ENCODE data around the gene EIF2S2. TPM values are rescaled to one million over a fixed set of nuclear protein-coding genes. Genes with fewer than 3 reads are reported as not detected.

EIF2S2 gene
- total RNA-seq, 4 donors from 2014 or later = 32.8 to 43.1 (median 41.0) TPM

- Histone ChIP-seq H3K4me3 (no peak overlapping the region), H3K36me3 (peaks cover 0 to 11% (median 0%) of the 10 kb centered on the region in 3 donors), H3K9me3 (no peaks in the 10 kb centered on the region), H3K27me3 (no peaks in the 10 kb centered on the region), H3K27ac (no peak overlapping the region), H3K4me1 (peaks cover 0 to 42% (median 17%) of the 10 kb centered on the region in 4 donors)
- DNase-seq (ENCODE audit: low spot score in 2 of 2) = no peak
- TF ChIP-seq CTCF (IDR thresholded peaks at IDR 0.05) (no peak), EP300 (IDR thresholded peaks at IDR 0.05) (no peak), POLR2A (IDR thresholded peaks at IDR 0.05) (no peak)
- WGBS, 2 donors = 81% methylated on average over 1 of the region's 1 CpG
Measured at GRCh38 chr20:34068001-34068400, 44.0 kb downstream of the EIF2S2 start.

- Histone ChIP-seq H3K9me3 (no peaks in the 10 kb centered on the region), H3K36me3 (no peaks in the 10 kb centered on the region), H3K27ac (peak overlapping the region in 1 of 4 donors; percentile 25), H3K4me3 (no peak overlapping the region), H3K27me3 (no peaks in the 10 kb centered on the region), H3K4me1 (peaks cover 0 to 42% (median 17%) of the 10 kb centered on the region in 4 donors)
- WGBS, 2 donors = 55 to 57% methylated on average over 3 of the region's 3 CpGs
- no peak for TF ChIP-seq CTCF (IDR thresholded peaks at IDR 0.05)
- TF ChIP-seq EP300 (IDR thresholded peaks at IDR 0.05) = no peak
- TF ChIP-seq POLR2A (IDR thresholded peaks at IDR 0.05) = no peak
- DNase-seq (ENCODE audit: low spot score in 2 of 2) = no peak
Measured at GRCh38 chr20:34066476-34067090, 45.5 kb downstream of the EIF2S2 start.

GRCh38 chr20:34065260-34065659 is 46.8 kb downstream of the EIF2S2 start:
- H3K4me1 ChIP-seq = peaks cover 0 to 52% (median 17%) of the 10 kb centered on the region in 4 donors
- H3K36me3 ChIP-seq = no peaks in the 10 kb centered on the region
- H3K27me3 ChIP-seq = no peaks in the 10 kb centered on the region
- TF ChIP-seq CTCF (IDR thresholded peaks at IDR 0.05) = no peak
- no peak for TF ChIP-seq POLR2A (IDR thresholded peaks at IDR 0.05)
- no peak for TF ChIP-seq EP300 (IDR thresholded peaks at IDR 0.05)
- no peak overlapping the region for H3K4me3 ChIP-seq
- no peak overlapping the region for H3K27ac ChIP-seq
- no peaks in the 10 kb centered on the region for H3K9me3 ChIP-seq
- no peak for DNase-seq (ENCODE audit: low spot score in 2 of 2)
- WGBS, 2 donors = 77 to 84% methylated on average over 2 of the region's 2 CpGs

- H3K9me3 ChIP-seq = no peaks in the 10 kb centered on the region
- 93 to 100% methylated on average over 3 of the region's 3 CpGs for WGBS, 2 donors
- H3K4me3 ChIP-seq = no peak overlapping the region
- TF ChIP-seq EP300 (IDR thresholded peaks at IDR 0.05) = no peak
- no peak for TF ChIP-seq POLR2A (IDR thresholded peaks at IDR 0.05)
- TF ChIP-seq CTCF (IDR thresholded peaks at IDR 0.05) = no peak
- no peaks in the 10 kb centered on the region for H3K36me3 ChIP-seq
- H3K27me3 ChIP-seq = no peaks in the 10 kb centered on the region
- no peak for DNase-seq (ENCODE audit: low spot score in 2 of 2)
- peaks cover 0 to 50% (median 11%) of the 10 kb centered on the region in 4 donors for H3K4me1 ChIP-seq
- H3K27ac ChIP-seq = no peak overlapping the region
Measured at GRCh38 chr20:34064286-34064685, 47.8 kb downstream of the EIF2S2 start.

GRCh38 chr20:34062570-34063482 is 49.2 kb downstream of the EIF2S2 start:
- H3K9me3 ChIP-seq = no peaks in the 10 kb centered on the region
- H3K4me1 ChIP-seq = peaks cover 0 to 45% (median 7%) of the 10 kb centered on the region in 4 donors

More at GRCh38 chr20:34062570-34063482, 49.2 kb downstream of the EIF2S2 start:
- 84 to 91% methylated on average over 5 of the region's 5 CpGs for WGBS, 2 donors
- no peak for DNase-seq (ENCODE audit: low spot score in 2 of 2)
- Histone ChIP-seq H3K4me3 (no peak overlapping the region), H3K27me3 (no peaks in the 10 kb centered on the region), H3K36me3 (no peaks in the 10 kb centered on the region), H3K27ac (no peak overlapping the region)
- TF ChIP-seq POLR2A (IDR thresholded peaks at IDR 0.05) (no peak), CTCF (IDR thresholded peaks at IDR 0.05) (no peak), EP300 (IDR thresholded peaks at IDR 0.05) (no peak)

Measured in tibial nerve (tissue), 4 donors.